ENCODE results near the gene PRR16. TPM values are rescaled to one million over a fixed set of nuclear protein-coding genes. Genes with fewer than 3 reads are reported as not detected.

PRR16 gene
- total and polyA plus RNA-seq, 2 experiments from 2014 or later = 1.0 to 1.7 TPM

GRCh38 chr5:120690621-120691407 lies 226.7 kb downstream of the PRR16 start (continued):
- no peak for TF ChIP-seq ZNF462 (CRISPR knock-in tag; IDR thresholded peaks at IDR 0.05)
- TF ChIP-seq EZH2 (IDR thresholded peaks at IDR 0.05; ENCODE audit: low read depth, unreplicated experiment) = no peak
- TF ChIP-seq EZH2phosphoT487 (IDR thresholded peaks at IDR 0.05; ENCODE audit: unreplicated experiment) = no peak

GRCh38 chr5:120692325-120692724 lies 228.2 kb downstream of the PRR16 start:
- TF ChIP-seq ZNF114 (CRISPR knock-in tag; IDR thresholded peaks at IDR 0.05) = no peak
- no peak for TF ChIP-seq ZNF331 (CRISPR knock-in tag; IDR thresholded peaks at IDR 0.05; ENCODE audit: low read depth)
- TF ChIP-seq EZH2phosphoT487 (IDR thresholded peaks at IDR 0.05; ENCODE audit: unreplicated experiment) = no peak
- DNase-seq (ENCODE audit: low spot score) = no peak
- Histone ChIP-seq H2AFZ (no peak overlapping the region), H4K20me1 (replicated peaks; ENCODE audit: insufficient read depth) (no peaks in the 10 kb centered on the region), H3K9me2 (ENCODE audit: insufficient read depth) (no peaks in the 10 kb centered on the region), H3K4me3 (no peak overlapping the region), H3K27me3 (ENCODE audit: insufficient read depth) (no peaks in the 10 kb centered on the region), H3F3A (replicated peaks; ENCODE audit: low read depth) (no peaks in the 10 kb centered on the region), H3K36me3 (ENCODE audit: insufficient read depth) (peaks cover 7% of the 10 kb centered on the region; the same call in 1 of the 2 replicates), H3K4me1 (ENCODE audit: insufficient read depth) (peaks cover 34% of the 10 kb centered on the region), H3K4me2 (no peak overlapping the region), H3K79me2 (replicated peaks; ENCODE audit: insufficient read depth) (peaks cover 11% of the 10 kb centered on the region; the same call in 1 of the 2 replicates), H3K27ac (ENCODE audit: low read depth) (no peak overlapping the region)
- Mint-ChIP-seq H3K27ac (no peak overlapping the region), H3K27me3 (ENCODE audit: insufficient read depth, low read depth, poor library complexity) (peaks cover 1% of the 10 kb centered on the region), H3K4me1 (peaks cover 33% of the 10 kb centered on the region), H3K36me3 (ENCODE audit: low read depth) (peaks cover 17% of the 10 kb centered on the region), H3K4me3 (no peak overlapping the region), H3K9me3 (peaks cover 5% of the 10 kb centered on the region; the same call in 2 of the 3 replicates)
- no peak for ATAC-seq

Data from GM23338 (cell line).